K562 (cell line): ENCODE measurements around the gene TRPC4AP. TPM values are rescaled to one million over a fixed set of nuclear protein-coding genes. Genes with fewer than 3 reads are reported as not detected.

Experiments
- ASH1L ChIP-seq: fragments of 450-650 bp; IDR thresholded peaks from 2 replicates; pipeline ENCODE4 v1.6.1; 2018; ENCODE audit warnings: borderline replicate concordance, mild to moderate bottlenecking, low read depth; ENCODE audit not compliant: partially characterized antibody
- CHD4 ChIP-seq: fragments of 200-600 bp; sonication (generic); IDR thresholded peaks from 3 replicates; pipeline ENCODE4 v1.6.1; 2012; ENCODE audit warnings: low read depth, mild to moderate bottlenecking, mixed read lengths, low read length, inconsistent platforms; ENCODE audit not compliant: insufficient read depth, insufficient replicate concordance, poor library complexity, severe bottlenecking
- CREB1 ChIP-seq, 2 experiments: sonication (generic) in 1 of 2; formaldehyde crosslinking in 1 of 2; IDR thresholded peaks; 2 replicates each; pipeline versions ENCODE4 v1.6.1 to v1.8.0; 2012 to 2022; ENCODE audit warnings: inconsistent platforms in 1 of 2, mild to moderate bottlenecking in 1 of 2, missing genetic modification reagents in 1 of 2, moderate library complexity in 1 of 2
- ELF2 ChIP-seq: fragments of 250-450 bp; sonication (Bioruptor Pico); IDR thresholded peaks from 2 replicates; pipeline ENCODE4 v1.5.0; 2021; ENCODE audit warnings: mild to moderate bottlenecking
- GABPB2 ChIP-seq: fragments of 250-450 bp; sonication (Bioruptor Pico); conservative IDR thresholded peaks from 2 replicates; pipeline ENCODE4 v1.5.1; 2021; ENCODE audit warnings: mild to moderate bottlenecking
- KLF10 ChIP-seq: fragments of 250-450 bp; sonication (Bioruptor Pico); IDR thresholded peaks from 2 replicates; pipeline ENCODE4 v1.6.1; 2021; ENCODE audit warnings: matching md5 sums
- L3MBTL2 ChIP-seq: fragments of 450-650 bp; IDR thresholded peaks from 2 replicates; pipeline ENCODE4 v1.6.1; 2016; ENCODE audit warnings: mild to moderate bottlenecking, moderate library complexity
- MBD2 ChIP-seq: sonication (generic); IDR thresholded peaks from 2 replicates; pipeline ENCODE4 v1.6.1; 2016; ENCODE audit warnings: low read depth, borderline replicate concordance
- MTA3 ChIP-seq: fragments of 450-650 bp; formaldehyde crosslinking; IDR thresholded peaks from 2 replicates; pipeline ENCODE4 v1.6.1; 2017; ENCODE audit warnings: mild to moderate bottlenecking, borderline replicate concordance
- NBN ChIP-seq: fragments of 450-650 bp; IDR thresholded peaks from 2 replicates; pipeline ENCODE4 v1.6.1; 2016; ENCODE audit warnings: low read depth, mild to moderate bottlenecking
- POLR2AphosphoS2 ChIP-seq: IDR thresholded peaks from 2 replicates; pipeline ENCODE4 v1.6.1; 2012; ENCODE audit warnings: low read length, improper control_type of control experiment
- RBM22 ChIP-seq: fragments of 200-400 bp; formaldehyde crosslinking; IDR thresholded peaks from 2 replicates; pipeline ENCODE4 v1.6.1; 2018; ENCODE audit warnings: low read length, low read depth; ENCODE audit not compliant: poor library complexity, severe bottlenecking
- SNRNP70 ChIP-seq: fragments of 200-400 bp; formaldehyde crosslinking; optimal IDR thresholded peaks from 2 replicates; pipeline ENCODE3; 2017; ENCODE audit warnings: low read depth, low read length
- SREBF1 ChIP-seq: fragments of 150-350 bp; IDR thresholded peaks from 2 replicates; pipeline ENCODE4 v1.6.1; 2014; ENCODE audit warnings: antibody characterized with exemption, low read depth, low read length, borderline replicate concordance
- TCF7L2 ChIP-seq: fragments of 150-350 bp; IDR thresholded peaks from 2 replicates; pipeline ENCODE4 v1.6.1; 2016; ENCODE audit warnings: low read depth, mild to moderate bottlenecking, low read length, moderate library complexity
- YY1 ChIP-seq, 3 experiments: IDR thresholded peaks; 2 replicates each; pipeline ENCODE4 v1.6.1; 2011; ENCODE audit warnings: low read length in 2 of 3, mild to moderate bottlenecking in 2 of 3, moderate library complexity in 2 of 3, borderline replicate concordance in 1 of 3, control low read depth in 1 of 3, low read depth in 1 of 3; ENCODE audit not compliant: insufficient read depth in 3 of 3, insufficient replicate concordance in 2 of 3, control insufficient read depth in 1 of 3, insufficient read length in 1 of 3; ENCODE audit errors: extremely low read depth in 1 of 3
- ZNF146 ChIP-seq: IDR thresholded peaks from one replicate; pipeline ENCODE4 v1.6.1; 2018; ENCODE audit warnings: missing compliant biosample characterization; ENCODE audit not compliant: unreplicated experiment
- ZNF274 ChIP-seq: IDR thresholded peaks from 2 replicates; pipeline ENCODE4 v1.6.1; 2011; ENCODE audit warnings: low read depth, mild to moderate bottlenecking, low read length, moderate library complexity, borderline replicate concordance
- ZNF316 ChIP-seq: fragments of 450-650 bp; IDR thresholded peaks from 2 replicates; pipeline ENCODE4 v1.6.1; 2016
- ZNF431 ChIP-seq: sonication (generic); formaldehyde crosslinking; IDR thresholded peaks from 2 replicates; pipeline ENCODE4 v1.8.0; 2022; ENCODE audit warnings: mild to moderate bottlenecking, missing genetic modification reagents
- ZNF717 ChIP-seq: fragments of 250-450 bp; sonication (Bioruptor Pico); IDR thresholded peaks from 2 replicates; pipeline ENCODE4 v1.5.0; 2021
- polyA plus RNA-seq, 8 experiments: library from polyadenylated mRNA; depleted of rRNA in 4 of 8; stranded (reverse) in 5 of 8; unstranded in 3 of 8; fragments of >200 nt; fragmentation: Nextera tagmentation in 2 of 8; fragmentation: Illumina TruSeq in 1 of 8; extraction: Ambion mirVana in 2 of 8; extraction: Trizol in 1 of 8; gene quantifications; 2 replicates each; pipeline versions ENCODE4 v1.2.1 to v1.2.3, GENCODE V29; 2011 to 2014; ENCODE audit warnings: inconsistent platforms in 1 of 8, missing spikeins in 1 of 8
- total RNA-seq, 7 experiments: library from RNA; depleted of rRNA in 6 of 7; stranded (reverse); fragments of >200 nt in 6 of 7; fragmentation: Illumina TruSeq in 2 of 7; extraction: Trizol in 2 of 7; gene quantifications; 2 replicates each; pipeline versions ENCODE4 v1.2.1 to v1.2.3, GENCODE V29; 2011 to 2021; ENCODE audit warnings: low replicate concordance in 1 of 7
- TF ChIP-seq, protein P1 (sequence below): fragments of 250-450 bp; sonication (Bioruptor Pico); IDR thresholded peaks from 2 replicates; pipeline ENCODE4 v1.4.0; 2020; ENCODE audit warnings: mild to moderate bottlenecking, moderate library complexity, borderline replicate concordance
- TF ChIP-seq, protein P2 (sequence below): sonication (generic); formaldehyde crosslinking; IDR thresholded peaks from 2 replicates; pipeline ENCODE4 v1.9.0; 2022; ENCODE audit warnings: mild to moderate bottlenecking, missing genetic modification reagents
- TF ChIP-seq, protein P3 (sequence below): fragments of 250-450 bp; sonication (Bioruptor Pico); IDR thresholded peaks from 2 replicates; pipeline ENCODE4 v1.5.1; 2021; ENCODE audit warnings: mild to moderate bottlenecking

TRPC4AP gene
- total and polyA plus RNA-seq, 9 of the 15 experiments (the other 6 are each of a cell fraction or from before 2014, with no cell fraction given): 2.3 to 70.3 (median 33.3) TPM

DNA sequence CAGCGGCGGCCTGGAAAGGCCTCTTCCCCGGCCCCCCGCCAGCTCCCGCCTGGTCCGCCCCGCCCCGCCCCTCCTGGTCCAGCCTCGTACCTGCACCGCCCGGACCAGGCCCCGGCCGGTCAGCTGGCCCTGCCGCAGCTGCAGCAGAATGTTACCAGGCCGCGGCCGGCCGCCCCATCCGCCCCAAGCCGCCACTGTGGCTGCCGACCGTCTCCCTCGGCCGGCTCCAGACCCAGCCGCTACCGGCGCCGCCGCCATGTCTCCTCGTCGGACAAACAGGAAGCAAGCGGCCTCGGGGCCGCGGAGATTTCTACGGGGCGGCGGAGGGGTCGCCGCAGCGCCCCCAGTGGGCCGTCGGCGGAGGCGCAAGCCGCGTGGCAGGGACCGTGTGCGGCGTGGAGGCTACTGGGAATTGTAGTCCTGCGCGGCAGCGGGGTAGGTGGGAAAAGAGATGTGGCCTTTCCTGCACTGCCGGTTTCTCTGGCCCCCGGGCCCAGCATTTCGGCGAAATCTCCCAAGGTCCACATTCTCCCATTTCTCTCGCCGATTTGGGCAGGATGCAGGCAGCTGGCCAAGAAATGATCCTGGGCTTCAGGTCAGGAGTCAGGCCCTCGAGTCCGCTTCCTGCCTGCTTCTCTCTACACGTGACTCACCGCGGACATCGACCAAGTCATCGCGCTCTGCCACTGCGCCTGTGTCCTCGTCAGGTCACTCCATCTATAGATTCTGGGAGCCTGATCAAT, at the start of gene TRPC4AP (continued):
- TF ChIP-seq, protein P1, sequence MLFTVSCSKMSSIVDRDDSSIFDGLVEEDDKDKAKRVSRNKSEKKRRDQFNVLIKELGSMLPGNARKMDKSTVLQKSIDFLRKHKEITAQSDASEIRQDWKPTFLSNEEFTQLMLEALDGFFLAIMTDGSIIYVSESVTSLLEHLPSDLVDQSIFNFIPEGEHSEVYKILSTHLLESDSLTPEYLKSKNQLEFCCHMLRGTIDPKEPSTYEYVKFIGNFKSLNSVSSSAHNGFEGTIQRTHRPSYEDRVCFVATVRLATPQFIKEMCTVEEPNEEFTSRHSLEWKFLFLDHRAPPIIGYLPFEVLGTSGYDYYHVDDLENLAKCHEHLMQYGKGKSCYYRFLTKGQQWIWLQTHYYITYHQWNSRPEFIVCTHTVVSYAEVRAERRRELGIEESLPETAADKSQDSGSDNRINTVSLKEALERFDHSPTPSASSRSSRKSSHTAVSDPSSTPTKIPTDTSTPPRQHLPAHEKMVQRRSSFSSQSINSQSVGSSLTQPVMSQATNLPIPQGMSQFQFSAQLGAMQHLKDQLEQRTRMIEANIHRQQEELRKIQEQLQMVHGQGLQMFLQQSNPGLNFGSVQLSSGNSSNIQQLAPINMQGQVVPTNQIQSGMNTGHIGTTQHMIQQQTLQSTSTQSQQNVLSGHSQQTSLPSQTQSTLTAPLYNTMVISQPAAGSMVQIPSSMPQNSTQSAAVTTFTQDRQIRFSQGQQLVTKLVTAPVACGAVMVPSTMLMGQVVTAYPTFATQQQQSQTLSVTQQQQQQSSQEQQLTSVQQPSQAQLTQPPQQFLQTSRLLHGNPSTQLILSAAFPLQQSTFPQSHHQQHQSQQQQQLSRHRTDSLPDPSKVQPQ (CRISPR knock-in tag): no peak; the same call in 1 of the 2 replicates
- TF ChIP-seq ASH1L (no peak), L3MBTL2 (peak; percentile 100), ZNF316 (no peak), NBN (0 out of 2 replicates have a peak, but pooled peaks have one; percentile 24), CHD4 (no peak), ZNF274 (no peak), KLF10 (no peak), SREBF1 (no peak), CREB1 (IDR thresholded peaks at IDR 0.05) (peak; percentile 87), CREB1 (CRISPR knock-in tag; IDR thresholded peaks at IDR 0.05) (peak; percentile 88), MBD2 (peak; percentile 72; the same call in 1 of the 2 replicates), POLR2AphosphoS2 (no peak), YY1 (IDR thresholded peaks at IDR 0.05; ENCODE audit: borderline replicate concordance in 1 of 3, control insufficient read depth in 1 of 3, extremely low read depth in 1 of 3, insufficient read depth in 3 of 3, insufficient read length in 1 of 3, insufficient replicate concordance in 2 of 3, low read depth in 1 of 3, low read length in 2 of 3) (peak; percentile 67 to 97 (median 94)), TCF7L2 (no peak), ZNF146 (CRISPR knock-in tag) (no peak), SNRNP70 (no peak), RBM22 (peak; percentile 68), ZNF717 (CRISPR knock-in tag) (no peak), GABPB2 (CRISPR knock-in tag) (no peak), ZNF431 (CRISPR knock-in tag) (no peak), ELF2 (CRISPR knock-in tag) (peak; percentile 86), MTA3 (peak; percentile 94)
- TF ChIP-seq, protein P2, sequence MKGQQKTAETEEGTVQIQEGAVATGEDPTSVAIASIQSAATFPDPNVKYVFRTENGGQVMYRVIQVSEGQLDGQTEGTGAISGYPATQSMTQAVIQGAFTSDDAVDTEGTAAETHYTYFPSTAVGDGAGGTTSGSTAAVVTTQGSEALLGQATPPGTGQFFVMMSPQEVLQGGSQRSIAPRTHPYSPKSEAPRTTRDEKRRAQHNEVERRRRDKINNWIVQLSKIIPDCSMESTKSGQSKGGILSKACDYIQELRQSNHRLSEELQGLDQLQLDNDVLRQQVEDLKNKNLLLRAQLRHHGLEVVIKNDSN (CRISPR knock-in tag): peak; percentile 98
- TF ChIP-seq, protein P3, sequence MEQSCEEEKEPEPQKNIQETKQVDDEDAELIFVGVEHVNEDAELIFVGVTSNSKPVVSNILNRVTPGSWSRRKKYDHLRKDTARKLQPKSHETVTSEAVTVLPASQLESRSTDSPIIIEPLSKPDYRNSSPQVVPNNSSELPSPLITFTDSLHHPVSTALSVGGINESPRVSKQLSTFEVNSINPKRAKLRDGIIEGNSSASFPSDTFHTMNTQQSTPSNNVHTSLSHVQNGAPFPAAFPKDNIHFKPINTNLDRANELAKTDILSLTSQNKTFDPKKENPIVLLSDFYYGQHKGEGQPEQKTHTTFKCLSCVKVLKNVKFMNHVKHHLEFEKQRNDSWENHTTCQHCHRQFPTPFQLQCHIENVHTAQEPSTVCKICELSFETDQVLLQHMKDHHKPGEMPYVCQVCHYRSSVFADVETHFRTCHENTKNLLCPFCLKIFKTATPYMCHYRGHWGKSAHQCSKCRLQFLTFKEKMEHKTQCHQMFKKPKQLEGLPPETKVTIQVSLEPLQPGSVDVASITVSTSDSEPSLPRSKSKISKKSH (CRISPR knock-in tag): no peak
